NT2/D1 (cell line): ENCODE measurements around the gene LHFPL6.

Source experiments
- YY1 ChIP-seq: IDR thresholded peaks from 2 replicates; pipeline ENCODE4 v1.6.1; 2011; ENCODE audit not compliant: insufficient read length, insufficient read depth
- ZNF274 ChIP-seq: IDR thresholded peaks from 2 replicates; pipeline ENCODE4 v1.6.1; 2011; ENCODE audit warnings: mild to moderate bottlenecking, low read depth, low read length

GRCh38 chr13:39602277-39602613 lies 748 bp downstream of the LHFPL6 start:
- TF ChIP-seq YY1 (no peak), ZNF274 (no peak)
